ENCODE data around the gene PCDHB12.
A peak's percentile ranks its signal among the peaks of the same experiment; 100 is the strongest.
"Not testable (repeated sequence)": the region's sequence is repeated elsewhere in the genome, so short reads cannot be mapped to it uniquely, and the experiment has no call there.

Gene PCDHB12

DNA sequence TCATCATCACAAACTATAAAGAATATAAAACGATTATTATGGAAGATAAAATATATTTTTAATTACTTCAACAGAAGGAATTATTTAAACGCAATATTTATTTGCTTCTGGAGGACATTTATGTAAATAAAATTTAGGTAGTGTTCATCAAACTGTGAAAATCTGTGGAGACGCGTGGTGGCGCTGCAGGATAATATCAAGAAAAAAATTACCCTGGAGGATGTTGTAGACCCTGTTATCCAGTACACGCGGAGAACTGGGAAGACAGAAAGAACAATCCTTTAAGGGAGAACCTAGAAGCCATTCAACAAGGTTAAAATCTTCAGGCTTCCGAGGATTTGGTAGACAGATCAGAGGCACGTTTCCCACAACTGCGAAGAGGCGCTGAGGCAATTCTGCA lies at the start of gene PCDHB12:
Gene PCDHB12 (plus strand): TSS at position 242 of the 400 bp plus-strand sequence. CDS start 189 bp downstream, outside the sequence.
- no peak for DNase-seq

DNA sequence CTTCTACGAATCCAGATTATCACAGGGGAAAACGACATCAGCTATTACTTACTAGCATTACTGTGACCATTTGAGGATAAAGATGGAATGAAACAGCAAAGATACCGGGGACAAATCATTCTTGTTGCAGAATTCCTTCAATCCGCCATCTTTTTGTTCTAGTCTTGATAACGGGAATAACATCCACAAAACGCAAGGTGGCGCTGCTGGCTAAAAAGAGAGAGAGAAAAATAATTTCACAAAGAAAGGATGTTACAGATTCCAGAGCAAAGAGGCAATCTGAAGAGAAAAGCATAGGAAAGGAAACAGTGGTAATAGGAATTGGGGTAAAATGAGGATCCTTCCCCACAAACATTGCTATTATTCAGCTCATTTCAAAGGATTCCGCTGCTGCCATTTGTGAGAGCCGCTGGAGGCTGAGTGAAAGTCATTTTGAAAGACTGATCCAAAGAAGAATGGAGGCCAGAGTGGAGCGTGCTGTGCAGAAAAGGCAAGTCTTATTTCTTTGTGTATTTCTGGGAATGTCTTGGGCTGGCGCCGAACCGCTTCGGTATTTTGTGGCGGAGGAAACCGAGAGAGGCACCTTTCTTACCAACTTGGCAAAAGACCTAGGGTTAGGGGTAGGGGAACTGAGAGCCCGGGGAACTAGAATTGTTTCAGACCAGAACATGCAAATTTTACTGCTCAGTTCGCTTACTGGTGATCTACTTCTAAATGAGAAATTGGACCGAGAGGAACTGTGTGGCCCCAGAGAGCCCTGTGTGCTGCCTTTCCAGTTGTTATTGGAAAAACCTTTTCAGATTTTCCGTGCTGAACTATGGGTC lies 35.9 kb upstream of the PCDHB12 start, which contains the start of gene PCDHB7:
Gene PCDHB7 (plus strand): TSS at position 264 of the 824 bp plus-strand sequence. CDS start 192 bp downstream, at position 456.
- DNase-seq: no peak

DNA sequence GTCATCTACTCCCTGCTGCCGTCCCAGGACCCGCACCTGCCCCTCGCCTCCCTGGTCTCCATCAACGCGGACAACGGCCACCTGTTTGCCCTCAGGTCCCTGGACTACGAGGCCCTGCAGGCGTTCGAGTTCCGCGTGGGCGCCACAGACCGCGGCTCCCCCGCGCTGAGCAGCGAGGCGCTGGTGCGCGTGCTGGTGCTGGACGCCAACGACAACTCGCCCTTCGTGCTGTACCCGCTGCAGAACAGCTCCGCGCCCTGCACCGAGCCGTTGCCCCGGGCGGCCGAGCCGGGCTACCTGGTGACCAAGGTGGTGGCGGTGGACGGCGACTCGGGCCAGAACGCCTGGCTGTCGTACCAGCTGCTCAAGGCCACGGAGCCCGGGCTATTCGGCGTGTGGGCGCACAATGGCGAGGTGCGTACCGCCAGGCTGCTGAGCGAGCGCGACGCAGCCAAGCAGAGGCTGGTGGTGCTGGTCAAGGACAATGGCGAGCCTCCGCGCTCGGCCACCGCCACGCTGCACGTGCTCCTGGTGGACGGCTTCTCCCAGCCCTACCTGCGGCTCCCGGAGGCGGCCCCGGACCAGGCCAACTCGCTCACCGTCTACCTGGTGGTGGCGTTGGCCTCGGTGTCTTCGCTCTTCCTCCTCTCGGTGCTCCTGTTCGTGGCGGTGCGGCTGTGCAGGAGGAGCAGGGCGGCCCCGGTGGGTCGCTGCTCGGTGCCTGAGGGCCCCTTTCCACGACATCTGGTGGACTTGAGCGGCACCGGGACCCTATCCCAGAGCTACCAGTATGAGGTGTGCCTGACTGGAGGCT lies 34.0 kb upstream of the PCDHB12 start:
- DNase-seq: not testable (repeated sequence)

DNA sequence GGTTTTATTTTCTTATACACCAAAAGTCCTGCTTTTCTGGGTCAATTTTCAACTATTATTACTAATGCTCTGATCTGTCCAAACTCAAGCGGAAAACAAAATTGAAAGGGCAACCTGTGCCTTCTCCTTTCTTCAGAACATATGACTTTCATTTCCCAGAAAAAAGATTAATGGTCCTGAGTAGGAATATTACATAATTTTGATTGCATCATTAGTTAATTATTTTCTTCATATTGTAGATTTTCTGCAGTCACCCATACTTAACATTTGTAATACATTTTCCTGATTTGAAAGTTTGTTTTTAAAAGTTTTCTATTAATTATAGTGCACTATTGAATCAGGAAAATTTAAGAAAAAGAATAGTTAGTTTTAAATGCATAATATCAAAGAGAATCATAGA lies 32.6 kb upstream of the PCDHB12 start:
- DNase-seq: no peak

DNA sequence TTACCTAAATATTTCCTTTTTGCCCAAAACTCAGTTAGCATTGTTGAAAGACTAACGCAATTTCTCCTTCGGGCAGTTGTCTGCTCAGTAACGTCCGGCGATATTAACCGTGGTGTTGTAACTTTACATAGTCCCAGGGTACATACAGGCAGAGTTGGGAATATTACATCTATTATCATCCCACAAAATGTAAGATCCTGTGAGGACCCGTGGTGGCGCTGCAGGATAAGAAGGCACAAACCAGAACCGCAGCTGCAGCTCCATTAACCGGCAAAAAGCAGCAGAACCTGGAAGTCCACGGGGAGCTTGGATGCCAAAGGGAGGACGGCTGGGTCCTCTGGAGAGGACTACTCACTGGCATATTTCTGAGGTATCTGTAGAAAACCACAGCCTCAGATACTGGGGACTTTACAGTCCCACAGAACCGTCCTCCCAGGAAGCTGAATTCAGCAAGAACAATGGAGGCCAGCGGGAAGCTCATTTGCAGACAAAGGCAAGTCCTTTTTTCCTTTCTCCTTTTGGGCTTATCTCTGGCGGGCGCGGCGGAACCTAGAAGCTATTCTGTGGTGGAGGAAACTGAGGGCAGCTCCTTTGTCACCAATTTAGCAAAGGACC lies 30.8 kb upstream of the PCDHB12 start, which contains the start of gene PCDHB8:
Gene PCDHB8 (plus strand): TSS at position 214 of the 615 bp plus-strand sequence. CDS start 245 bp downstream, at position 459.
- DNase-seq: not testable (repeated sequence)

DNA sequence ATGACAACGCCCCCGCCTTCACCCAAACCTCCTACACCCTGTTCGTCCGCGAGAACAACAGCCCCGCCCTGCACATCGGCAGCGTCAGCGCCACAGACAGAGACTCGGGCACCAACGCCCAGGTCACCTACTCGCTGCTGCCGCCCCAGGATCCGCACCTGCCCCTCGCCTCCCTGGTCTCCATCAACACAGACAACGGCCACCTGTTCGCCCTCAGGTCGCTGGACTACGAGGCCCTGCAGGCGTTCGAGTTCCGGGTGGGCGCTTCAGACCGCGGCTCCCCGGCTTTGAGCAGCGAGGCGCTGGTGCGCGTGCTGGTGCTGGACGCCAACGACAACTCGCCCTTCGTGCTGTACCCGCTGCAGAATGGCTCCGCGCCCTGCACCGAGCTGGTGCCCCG lies 29.1 kb upstream of the PCDHB12 start:
- not testable (repeated sequence) for DNase-seq

DNA sequence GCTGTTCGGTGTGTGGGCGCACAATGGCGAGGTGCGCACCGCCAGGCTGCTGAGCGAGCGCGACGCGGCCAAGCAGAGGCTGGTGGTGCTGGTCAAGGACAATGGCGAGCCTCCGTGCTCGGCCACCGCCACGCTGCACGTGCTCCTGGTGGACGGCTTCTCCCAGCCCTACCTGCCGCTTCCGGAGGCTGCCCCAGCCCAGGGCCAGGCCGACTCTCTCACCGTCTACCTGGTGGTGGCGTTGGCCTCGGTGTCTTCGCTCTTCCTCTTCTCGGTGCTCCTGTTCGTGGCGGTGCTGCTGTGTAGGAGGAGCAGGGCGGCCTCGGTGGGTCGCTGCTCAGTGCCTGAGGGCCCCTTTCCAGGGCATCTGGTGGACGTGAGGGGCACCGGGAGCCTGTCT lies 28.6 kb upstream of the PCDHB12 start:
- DNase-seq: not testable (repeated sequence)

DNA sequence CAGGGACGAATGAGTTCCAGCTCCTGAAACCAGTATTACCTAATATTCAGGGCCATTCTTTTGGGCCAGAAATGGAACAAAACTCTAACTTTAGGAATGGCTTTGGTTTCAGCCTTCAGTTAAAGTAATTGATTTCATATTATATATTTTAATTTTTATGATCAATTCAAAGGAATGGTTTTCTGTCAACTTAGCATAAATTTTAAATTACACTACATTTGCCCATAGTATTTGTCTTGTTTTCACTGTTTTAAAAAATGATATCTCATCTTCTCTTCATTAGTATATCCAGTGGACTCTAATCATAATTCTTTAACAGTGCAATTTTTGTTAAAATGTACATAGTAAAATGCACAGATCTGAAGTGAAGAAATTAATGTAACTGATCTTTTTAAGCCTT lies 28.2 kb upstream of the PCDHB12 start:
- no peak for DNase-seq

DNA sequence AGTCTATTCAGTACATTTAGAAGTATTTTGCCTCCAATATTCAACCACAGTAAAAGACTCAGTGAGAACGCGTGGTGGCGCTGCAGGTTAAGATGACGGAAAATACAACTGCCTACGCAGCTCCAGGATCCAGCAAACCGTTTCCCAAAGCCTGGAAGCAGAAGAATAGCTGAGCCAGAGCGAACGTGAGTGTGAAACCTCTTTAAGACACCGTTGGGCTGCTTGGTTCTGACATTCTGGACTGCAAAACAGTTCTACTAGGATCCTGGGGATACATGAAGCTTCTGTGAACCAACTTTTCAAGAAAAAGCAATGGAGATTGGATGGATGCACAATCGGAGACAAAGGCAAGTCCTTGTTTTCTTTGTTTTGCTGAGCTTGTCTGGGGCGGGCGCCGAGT lies 26.3 kb upstream of the PCDHB12 start, which contains the start of gene PCDHB16:
Gene PCDHB16 (plus strand): TSS at position 140 of the 400 bp plus-strand sequence. CDS start 173 bp downstream, at position 313.
- no peak for DNase-seq

DNA sequence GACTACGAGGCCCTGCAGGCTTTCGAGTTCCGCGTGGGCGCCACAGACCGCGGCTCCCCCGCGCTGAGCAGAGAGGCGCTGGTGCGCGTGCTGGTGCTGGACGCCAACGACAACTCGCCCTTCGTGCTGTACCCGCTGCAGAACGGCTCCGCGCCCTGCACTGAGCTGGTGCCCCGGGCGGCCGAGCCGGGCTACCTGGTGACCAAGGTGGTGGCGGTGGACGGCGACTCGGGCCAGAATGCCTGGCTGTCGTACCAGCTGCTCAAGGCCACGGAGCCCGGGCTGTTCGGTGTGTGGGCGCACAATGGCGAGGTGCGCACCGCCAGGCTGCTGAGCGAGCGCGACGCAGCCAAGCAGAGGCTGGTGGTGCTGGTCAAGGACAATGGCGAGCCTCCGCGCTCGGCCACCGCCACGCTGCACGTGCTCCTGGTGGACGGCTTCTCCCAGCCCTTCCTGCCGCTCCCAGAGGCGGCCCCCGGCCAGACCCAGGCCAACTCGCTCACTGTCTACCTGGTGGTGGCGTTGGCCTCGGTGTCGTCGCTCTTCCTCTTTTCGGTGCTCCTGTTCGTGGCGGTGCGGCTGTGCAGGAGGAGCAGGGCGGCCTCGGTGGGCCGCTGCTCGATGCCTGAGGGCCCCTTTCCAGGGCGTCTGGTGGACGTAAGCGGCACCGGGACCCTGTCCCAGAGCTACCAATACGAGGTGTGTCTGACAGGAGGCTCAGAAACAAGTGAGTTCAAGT lies 24.2 kb upstream of the PCDHB12 start:
- DNase-seq: not testable (repeated sequence)

DNA sequence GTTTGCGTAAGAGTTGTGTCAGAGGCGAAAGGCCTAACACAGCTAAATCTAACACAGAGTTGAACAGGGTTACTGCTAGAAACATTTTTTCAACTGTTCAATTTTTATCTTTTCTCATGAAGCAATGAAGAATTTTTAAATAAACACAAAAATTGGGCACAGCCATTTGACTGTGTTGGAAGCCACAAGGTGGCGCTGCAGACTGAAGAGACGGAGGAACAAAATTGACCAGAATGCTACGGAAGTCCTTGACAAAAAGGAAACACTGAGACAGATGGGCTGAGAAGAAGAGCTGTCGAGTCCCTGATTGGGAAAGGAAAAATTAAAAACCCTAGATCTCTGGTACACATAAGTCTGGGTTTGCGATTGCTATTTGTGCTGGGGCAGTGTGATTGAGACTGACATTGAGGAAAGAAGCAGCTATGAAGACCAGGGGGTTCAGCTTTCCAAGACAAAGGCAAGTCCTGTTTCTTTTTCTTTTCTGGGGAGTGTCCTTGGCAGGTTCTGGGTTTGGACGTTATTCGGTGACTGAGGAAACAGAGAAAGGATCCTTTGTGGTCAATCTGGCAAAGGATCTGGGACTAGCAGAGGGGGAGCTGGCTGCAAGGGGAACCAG lies 21.5 kb upstream of the PCDHB12 start, which contains the start of gene PCDHB9:
Gene PCDHB9 (plus strand): TSS at position 265 of the 616 bp plus-strand sequence. CDS start 158 bp downstream, at position 423.
- peak in 1 of 2 donors; percentile 7 for DNase-seq

DNA sequence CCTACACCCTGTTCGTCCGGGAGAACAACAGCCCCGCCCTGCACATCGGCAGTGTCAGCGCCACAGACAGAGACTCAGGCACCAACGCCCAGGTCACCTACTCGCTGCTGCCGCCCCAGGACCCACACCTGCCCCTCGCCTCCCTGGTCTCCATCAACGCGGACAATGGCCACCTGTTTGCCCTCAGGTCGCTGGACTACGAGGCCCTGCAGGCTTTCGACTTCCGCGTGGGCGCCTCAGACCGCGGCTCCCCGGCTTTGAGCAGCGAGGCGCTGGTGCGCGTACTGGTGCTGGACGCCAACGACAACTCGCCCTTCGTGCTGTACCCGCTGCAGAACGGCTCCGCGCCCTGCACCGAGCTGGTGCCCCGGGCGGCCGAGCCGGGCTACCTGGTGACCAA lies 19.8 kb upstream of the PCDHB12 start:
- not testable (repeated sequence) for DNase-seq

DNA sequence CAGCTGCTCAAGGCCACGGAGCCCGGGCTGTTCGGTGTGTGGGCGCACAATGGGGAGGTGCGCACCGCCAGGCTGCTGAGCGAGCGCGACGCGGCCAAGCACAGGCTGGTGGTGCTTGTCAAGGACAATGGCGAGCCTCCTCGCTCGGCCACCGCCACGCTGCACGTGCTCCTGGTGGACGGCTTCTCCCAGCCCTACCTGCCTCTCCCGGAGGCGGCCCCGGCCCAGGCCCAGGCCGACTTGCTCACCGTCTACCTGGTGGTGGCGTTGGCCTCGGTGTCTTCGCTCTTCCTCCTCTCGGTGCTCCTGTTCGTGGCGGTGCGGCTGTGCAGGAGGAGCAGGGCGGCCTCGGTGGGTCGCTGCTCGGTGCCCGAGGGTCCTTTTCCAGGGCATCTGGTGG lies 19.4 kb upstream of the PCDHB12 start:
- not testable (repeated sequence) for DNase-seq

DNA sequence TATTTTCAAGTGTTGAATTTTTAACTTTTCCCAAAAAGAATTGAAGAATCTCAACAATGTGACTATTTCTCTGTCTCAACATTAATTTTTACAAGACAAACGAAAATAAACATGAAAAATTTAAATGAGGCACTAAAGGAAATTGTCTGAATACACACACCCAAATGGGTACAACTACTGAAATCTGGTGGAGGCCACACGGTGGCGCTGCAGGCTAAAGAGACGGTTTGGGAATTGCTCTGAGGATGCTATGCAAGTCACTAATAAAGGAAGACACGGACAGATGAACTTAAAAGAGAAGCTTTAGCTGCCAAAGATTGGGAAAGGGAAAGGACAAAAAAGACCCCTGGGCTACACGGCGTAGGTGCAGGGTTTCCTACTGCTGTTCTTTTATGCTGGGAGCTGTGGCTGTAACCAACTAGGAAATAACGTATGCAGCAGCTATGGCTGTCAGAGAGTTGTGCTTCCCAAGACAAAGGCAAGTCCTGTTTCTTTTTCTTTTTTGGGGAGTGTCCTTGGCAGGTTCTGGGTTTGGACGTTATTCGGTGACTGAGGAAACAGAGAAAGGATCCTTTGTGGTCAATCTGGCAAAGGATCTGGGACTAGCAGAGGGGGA lies 16.3 kb upstream of the PCDHB12 start, which contains the start of gene PCDHB10:
Gene PCDHB10 (plus strand): TSS at position 244 of the 616 bp plus-strand sequence. CDS start 200 bp downstream, at position 444.
- DNase-seq: no peak

DNA sequence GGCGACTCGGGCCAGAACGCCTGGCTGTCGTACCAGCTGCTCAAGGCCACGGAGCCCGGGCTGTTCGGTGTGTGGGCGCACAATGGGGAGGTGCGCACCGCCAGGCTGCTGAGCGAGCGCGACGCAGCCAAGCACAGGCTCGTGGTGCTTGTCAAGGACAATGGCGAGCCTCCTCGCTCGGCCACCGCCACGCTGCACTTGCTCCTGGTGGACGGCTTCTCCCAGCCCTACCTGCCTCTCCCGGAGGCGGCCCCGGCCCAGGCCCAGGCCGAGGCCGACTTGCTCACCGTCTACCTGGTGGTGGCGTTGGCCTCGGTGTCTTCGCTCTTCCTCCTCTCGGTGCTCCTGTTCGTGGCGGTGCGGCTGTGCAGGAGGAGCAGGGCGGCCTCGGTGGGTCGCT lies 14.2 kb upstream of the PCDHB12 start:
- not testable (repeated sequence) for DNase-seq

DNA sequence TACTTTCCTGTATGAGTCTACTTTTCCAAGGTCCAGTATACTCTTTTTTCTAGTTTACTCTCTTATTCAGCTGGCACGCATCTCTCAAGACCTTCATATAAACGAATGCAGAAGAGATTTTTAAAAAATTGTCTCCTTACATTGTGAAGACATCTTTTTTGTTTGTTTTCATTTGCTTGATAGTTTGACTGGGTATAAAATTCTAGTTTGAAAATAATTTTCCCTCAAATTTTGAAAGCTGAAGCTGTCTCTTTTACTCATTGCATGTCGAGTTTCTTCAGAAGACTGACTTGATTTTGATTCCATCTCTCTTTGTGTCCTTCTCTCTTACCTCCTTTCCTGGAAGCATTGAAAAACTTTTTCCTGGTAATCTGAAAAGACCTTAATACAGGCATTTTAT lies 12.2 kb upstream of the PCDHB12 start:
- DNase-seq: no peak

DNA sequence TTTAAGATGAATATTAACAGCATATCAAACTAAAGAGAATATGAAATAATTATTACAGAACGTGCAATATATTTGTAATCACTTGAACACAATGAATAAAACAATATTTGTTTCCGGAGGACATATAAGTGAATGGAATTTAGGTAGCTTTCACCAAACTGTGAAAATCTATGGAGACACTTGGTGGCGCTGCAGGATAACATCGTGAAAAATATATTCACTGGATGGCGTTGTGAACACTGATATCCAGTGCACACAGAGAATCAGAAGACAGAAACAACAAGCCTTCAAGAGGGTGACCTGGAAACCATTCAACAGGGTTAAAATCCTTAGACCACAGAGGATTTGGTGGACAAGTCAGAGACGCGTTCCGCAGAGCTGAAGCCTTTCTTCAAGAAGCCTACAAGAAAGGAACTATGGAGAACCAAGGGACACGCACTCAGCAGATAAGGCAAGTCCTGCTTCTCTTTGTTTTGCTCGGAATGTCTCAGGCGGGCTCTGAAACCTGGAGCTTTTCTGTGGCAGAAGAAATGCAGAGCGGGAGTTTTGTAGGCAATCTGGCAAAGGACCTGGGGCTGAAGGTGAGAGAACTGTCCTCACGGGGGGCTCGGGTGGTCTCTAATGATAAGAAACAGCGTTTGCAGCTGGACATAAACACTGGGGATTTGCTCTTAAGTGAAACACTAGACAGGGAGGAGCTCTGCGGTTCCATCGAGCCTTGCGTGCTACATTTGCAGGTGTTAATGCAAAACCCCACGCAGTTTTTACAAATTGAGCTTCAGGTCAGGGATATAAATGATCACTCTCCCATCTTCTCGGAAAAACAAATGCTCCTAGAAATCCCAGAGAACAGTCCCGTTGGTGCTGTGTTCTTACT lies 8.9 kb upstream of the PCDHB12 start, which contains the start of gene PCDHB11:
Gene PCDHB11 (plus strand): TSS at position 269 of the 877 bp plus-strand sequence. CDS start 148 bp downstream, at position 417.
- no peak for DNase-seq

DNA sequence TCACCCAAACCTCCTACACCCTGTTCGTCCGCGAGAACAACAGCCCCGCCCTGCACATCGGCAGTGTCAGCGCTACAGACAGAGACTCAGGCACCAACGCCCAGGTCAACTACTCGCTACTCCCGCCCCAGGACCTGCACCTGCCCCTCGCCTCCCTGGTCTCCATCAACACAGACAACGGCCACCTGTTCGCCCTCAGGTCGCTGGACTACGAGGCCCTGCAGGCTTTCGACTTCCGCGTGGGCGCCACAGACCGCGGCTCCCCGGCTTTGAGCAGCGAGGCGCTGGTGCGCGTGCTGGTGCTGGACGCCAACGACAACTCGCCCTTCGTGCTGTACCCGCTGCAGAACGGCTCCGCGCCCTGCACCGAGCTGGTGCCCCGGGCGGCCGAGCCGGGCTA lies 7.4 kb upstream of the PCDHB12 start:
- DNase-seq: not testable (repeated sequence)

DNA sequence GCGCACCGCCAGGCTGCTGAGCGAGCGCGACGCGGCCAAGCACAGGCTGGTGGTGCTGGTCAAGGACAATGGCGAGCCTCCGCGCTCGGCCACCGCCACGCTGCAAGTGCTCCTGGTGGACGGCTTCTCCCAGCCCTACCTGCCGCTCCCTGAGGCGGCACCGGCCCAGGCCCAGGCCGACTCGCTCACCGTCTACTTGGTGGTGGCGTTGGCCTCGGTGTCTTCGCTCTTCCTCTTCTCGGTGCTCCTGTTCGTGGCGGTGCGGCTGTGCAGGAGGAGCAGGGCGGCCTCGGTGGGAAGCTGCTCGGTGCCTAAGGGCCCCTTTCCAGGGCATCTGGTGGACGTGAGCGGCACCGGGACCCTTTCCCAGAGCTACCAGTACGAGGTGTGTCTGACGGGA lies 6.9 kb upstream of the PCDHB12 start:
- not testable (repeated sequence) for DNase-seq

DNA sequence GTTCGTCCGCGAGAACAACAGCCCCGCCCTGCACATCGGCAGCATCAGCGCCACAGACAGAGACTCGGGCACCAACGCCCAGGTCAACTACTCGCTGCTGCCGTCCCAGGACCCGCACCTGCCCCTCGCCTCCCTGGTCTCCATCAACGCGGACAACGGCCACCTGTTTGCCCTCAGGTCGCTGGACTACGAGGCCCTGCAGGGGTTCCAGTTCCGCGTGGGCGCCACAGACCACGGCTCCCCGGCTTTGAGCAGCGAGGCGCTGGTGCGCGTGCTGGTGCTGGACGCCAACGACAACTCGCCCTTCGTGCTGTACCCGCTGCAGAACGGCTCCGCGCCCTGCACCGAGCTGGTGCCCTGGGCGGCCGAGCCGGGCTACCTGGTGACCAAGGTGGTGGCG lies 1.8 kb downstream of the PCDHB12 start:
- not testable (repeated sequence) for DNase-seq
